Thyroid gland (tissue), 4 donors: Measurements from ENCODE around the gene SIAH3. TPM values are rescaled to one million over a fixed set of nuclear protein-coding genes. Genes with fewer than 3 reads are reported as not detected.

ENCODE experiments used
- DNase-seq, 2 donors: peaks; one replicate each; pipeline ENCODE4 v3.0.0-alpha.2; 2019
- H3K27ac ChIP-seq, 3 donors: fragments of 200-600 bp; sonication (generic); 1 replicate in 2 of 3; 2 replicates in 1 of 3; pipeline ENCODE4 v1.5.1; 2016 to 2019; ENCODE audit warnings: mild to moderate bottlenecking in 1 of 3, moderate library complexity in 1 of 3
- H3K27me3 ChIP-seq: fragments of 200-600 bp; sonication (generic); one replicate; pipeline ENCODE4 v1.5.1; 2019
- H3K36me3 ChIP-seq, 2 donors: fragments of 200-600 bp; sonication (generic); one replicate each; pipeline ENCODE4 v1.5.1; 2016 to 2019
- H3K4me1 ChIP-seq, 2 donors: fragments of 200-600 bp; sonication (generic); one replicate each; pipeline ENCODE4 v1.5.1; 2017 to 2019
- H3K4me3 ChIP-seq, 3 donors: fragments of 200-600 bp; sonication (generic); replicated peaks in 1 of 3; 1 replicate in 2 of 3; 2 replicates in 1 of 3; pipeline ENCODE4 v1.5.1; 2016; ENCODE audit warnings: mild to moderate bottlenecking in 1 of 3
- H3K9me3 ChIP-seq: fragments of 200-600 bp; sonication (generic); one replicate; pipeline ENCODE4 v1.5.1; 2017
- CTCF ChIP-seq, 6 experiments: fragments of 200-600 bp in 3 of 6; fragments of 450-650 bp in 3 of 6; sonication (generic) in 3 of 6; IDR thresholded peaks; one replicate each; pipeline ENCODE4 v1.5.1; 2016 to 2019; ENCODE audit warnings: antibody characterized with exemption in 6 of 6, mild to moderate bottlenecking in 2 of 6, inconsistent platforms in 1 of 6, moderate library complexity in 1 of 6
- POLR2A ChIP-seq, 2 donors: fragments of 450-650 bp; IDR thresholded peaks; one replicate each; pipeline ENCODE4 v1.6.1; 2017; ENCODE audit warnings: antibody characterized with exemption in 2 of 2, mild to moderate bottlenecking in 2 of 2, moderate library complexity in 1 of 2
- WGBS, 2 donors: methylation state at CpG; one replicate each; pipeline ENCODE4 v1.1.5; 2017; 5-methylcytosine and 5-hydroxymethylcytosine counted together
- intact Hi-C: fragments of 100-400 bp; cut with DNase I; formaldehyde crosslinking; loops from one replicate; pipeline ENCODE4 v1.15.1; 2023
- total RNA-seq, 4 donors: library from RNA; depleted of rRNA; stranded (reverse); fragments of >200 nt; gene quantifications; one replicate each; pipeline ENCODE4 v1.2.3, GENCODE V29; 2016

SIAH3 gene
- total RNA-seq, 4 donors from 2014 or later, result 0.13 TPM; not detected in 3

GRCh38 chr13:45800485-45800884 lies 51.1 kb downstream of the SIAH3 start:
- WGBS, 2 donors, result 86 to 91% methylated on average over 5 of the region's 5 CpGs
- no peak for TF ChIP-seq CTCF (IDR thresholded peaks at IDR 0.05)
- H3K4me1 ChIP-seq, result no peaks in the 10 kb centered on the region

GRCh38 chr13:45799451-45799850 lies 52.1 kb downstream of the SIAH3 start:
- DNase-seq, result no peak
- H3K9me3 ChIP-seq, result no peaks in the 10 kb centered on the region
- no peaks in the 10 kb centered on the region for H3K4me1 ChIP-seq
- no peak for TF ChIP-seq CTCF (IDR thresholded peaks at IDR 0.05)
- no peak for TF ChIP-seq POLR2A (IDR thresholded peaks at IDR 0.05)
- H3K27me3 ChIP-seq, result no peaks in the 10 kb centered on the region
- H3K27ac ChIP-seq, result no peak overlapping the region
- H3K36me3 ChIP-seq, result no peaks in the 10 kb centered on the region
- H3K4me3 ChIP-seq, result no peak overlapping the region
- 64 to 82% methylated on average over 3 of the region's 3 CpGs for WGBS, 2 donors
- intact Hi-C loops, result no loop called here

More at GRCh38 chr13:45800485-45800884, 51.1 kb downstream of the SIAH3 start:
- Histone ChIP-seq H3K27ac (no peak overlapping the region), H3K4me3 (no peak overlapping the region), H3K36me3 (no peaks in the 10 kb centered on the region), H3K9me3 (no peaks in the 10 kb centered on the region), H3K27me3 (no peaks in the 10 kb centered on the region)
- intact Hi-C loops, result loop anchor here (10.0 kb wide), 1 partner anchor 324 kb away; no protein-coding TSS in a partner anchor
- no peak for DNase-seq

GRCh38 chr13:45798851-45799250 lies 52.7 kb downstream of the SIAH3 start:
- intact Hi-C loops, result no loop called here
- Histone ChIP-seq H3K36me3 (no peaks in the 10 kb centered on the region), H3K4me3 (no peak overlapping the region), H3K4me1 (no peaks in the 10 kb centered on the region), H3K27me3 (no peaks in the 10 kb centered on the region), H3K9me3 (no peaks in the 10 kb centered on the region), H3K27ac (no peak overlapping the region)
- TF ChIP-seq CTCF (IDR thresholded peaks at IDR 0.05) (no peak), POLR2A (IDR thresholded peaks at IDR 0.05) (no peak)
- DNase-seq, result no peak
- 95 to 96% methylated on average over 3 of the region's 3 CpGs for WGBS, 2 donors

GRCh38 chr13:45796426-45797235 lies 54.9 kb downstream of the SIAH3 start:
- Histone ChIP-seq H3K36me3 (no peaks in the 10 kb centered on the region), H3K4me1 (no peaks in the 10 kb centered on the region), H3K4me3 (no peak overlapping the region), H3K9me3 (no peaks in the 10 kb centered on the region), H3K27me3 (no peaks in the 10 kb centered on the region), H3K27ac (no peak overlapping the region)
- TF ChIP-seq CTCF (IDR thresholded peaks at IDR 0.05) (no peak), POLR2A (IDR thresholded peaks at IDR 0.05) (no peak)
- intact Hi-C loops, result no loop called here
- no peak for DNase-seq
- 84 to 89% methylated on average over 10 to 11 of the region's 11 CpGs for WGBS, 2 donors

DNA sequence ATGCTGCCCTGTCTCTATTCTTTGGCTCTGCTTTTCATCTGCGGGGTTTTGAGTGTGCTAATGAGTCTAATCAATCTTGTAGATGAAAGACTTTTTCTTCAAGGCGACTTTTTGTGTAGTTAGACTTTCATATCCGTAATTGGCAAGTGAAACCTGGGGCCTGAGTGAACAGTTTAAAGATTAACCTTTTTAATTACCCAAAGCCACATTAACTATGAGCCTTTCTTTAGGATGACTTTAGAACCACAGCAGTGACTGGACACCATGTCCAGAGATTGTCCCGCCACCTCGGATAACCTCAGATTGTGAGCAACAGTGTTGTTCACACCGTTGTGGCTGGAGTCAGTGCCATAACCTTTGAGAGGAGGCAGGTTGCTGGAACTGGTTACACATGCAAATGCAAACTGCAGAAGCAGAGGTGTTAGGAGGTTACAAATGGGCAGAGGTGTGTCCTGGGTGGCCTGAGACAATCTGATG lies 58.7 kb downstream of the SIAH3 start:
- 81 to 83% methylated on average over 6 of the region's 6 CpGs for WGBS, 2 donors
- no peak for DNase-seq
- no peaks in the 10 kb centered on the region for H3K9me3 ChIP-seq

More for the DNA sequence above, 58.7 kb downstream of the SIAH3 start:
- Histone ChIP-seq H3K4me1 (no peaks in the 10 kb centered on the region), H3K27ac (no peak overlapping the region), H3K36me3 (no peaks in the 10 kb centered on the region), H3K4me3 (no peak overlapping the region), H3K27me3 (no peaks in the 10 kb centered on the region)
- intact Hi-C loops, result no loop called here
- TF ChIP-seq POLR2A (IDR thresholded peaks at IDR 0.05) (no peak), CTCF (IDR thresholded peaks at IDR 0.05) (no peak)
